ENCODE data around the gene RERE.
A peak's percentile ranks its signal among the peaks of the same experiment; 100 is the strongest.
"Not testable (repeated sequence)": the region's sequence is repeated elsewhere in the genome, so short reads cannot be mapped to it uniquely, and the experiment has no call there.

The RERE gene

DNA sequence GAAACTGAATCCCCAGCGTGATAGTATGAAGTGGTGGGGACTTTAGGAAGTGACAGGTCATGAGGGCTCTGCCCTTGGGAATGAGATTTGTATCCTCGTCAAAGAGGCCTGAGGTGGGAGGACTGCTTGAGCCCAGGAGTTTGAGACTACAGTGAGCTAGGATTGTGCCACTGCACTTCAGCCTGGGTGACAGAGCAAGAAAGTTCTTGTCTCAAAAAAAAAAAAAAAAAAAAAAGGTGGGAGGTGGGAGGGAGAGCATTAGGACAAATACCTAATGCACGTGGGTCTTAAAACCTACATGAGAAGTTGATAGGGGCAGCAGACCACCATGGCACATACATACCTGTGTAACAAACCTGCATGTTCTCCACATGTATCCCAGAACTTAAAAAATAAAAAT lies 24.0 kb upstream of the RERE start:
- DNase-seq = no peak

DNA sequence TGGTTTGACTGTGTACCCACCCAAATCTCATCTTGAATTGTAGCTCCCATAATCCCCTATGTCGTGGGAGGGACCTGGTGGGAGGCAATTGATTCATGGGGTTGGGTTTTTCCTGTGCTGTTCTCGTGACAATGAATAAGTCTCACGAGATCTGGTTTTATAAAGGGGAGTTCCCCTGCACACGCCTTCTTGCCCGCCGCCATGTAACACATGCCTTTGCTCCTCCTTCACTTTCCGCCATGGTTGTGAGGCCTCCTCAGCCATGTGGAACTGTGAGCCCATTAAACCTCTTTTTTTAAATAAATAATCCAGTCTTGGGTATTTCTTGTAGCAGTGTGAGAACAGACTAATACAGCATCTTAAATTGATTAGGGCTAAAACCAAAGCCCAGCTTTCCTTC lies 22.6 kb upstream of the RERE start:
- DNase-seq = no peak

DNA sequence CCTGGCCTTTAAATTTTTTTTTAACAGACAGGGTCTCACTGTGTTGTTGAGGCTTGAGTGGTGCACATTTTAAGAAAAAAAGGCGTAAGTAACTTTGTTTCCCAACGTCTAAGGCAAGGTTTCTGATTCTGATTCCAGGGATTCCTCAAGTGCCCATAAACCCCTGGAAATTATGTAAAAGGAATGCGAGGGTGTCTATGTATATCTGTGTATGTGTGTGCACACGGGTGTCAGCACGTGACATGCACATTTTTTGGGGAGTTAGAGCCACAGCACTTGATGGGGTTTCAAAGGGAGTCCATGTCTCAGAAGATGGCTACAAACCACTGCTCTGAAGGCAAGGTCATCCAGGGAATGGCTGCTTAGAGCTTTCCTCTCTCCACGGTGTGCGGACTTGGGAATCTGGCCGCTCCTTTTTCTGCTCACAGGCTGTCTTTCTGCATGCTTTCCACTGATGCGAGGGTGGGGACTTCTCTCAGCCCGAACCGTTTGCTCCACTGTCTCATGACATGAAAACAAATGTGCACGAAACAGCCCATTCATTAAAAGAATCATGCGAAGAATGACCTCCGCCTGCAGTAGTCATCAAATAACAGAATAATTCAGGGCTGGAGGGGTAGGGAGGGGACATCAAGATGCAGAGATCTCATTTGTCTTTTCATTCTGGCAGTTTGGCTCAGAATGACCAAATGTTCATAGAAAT lies 18.7 kb upstream of the RERE start:
- DNase-seq = no peak

DNA sequence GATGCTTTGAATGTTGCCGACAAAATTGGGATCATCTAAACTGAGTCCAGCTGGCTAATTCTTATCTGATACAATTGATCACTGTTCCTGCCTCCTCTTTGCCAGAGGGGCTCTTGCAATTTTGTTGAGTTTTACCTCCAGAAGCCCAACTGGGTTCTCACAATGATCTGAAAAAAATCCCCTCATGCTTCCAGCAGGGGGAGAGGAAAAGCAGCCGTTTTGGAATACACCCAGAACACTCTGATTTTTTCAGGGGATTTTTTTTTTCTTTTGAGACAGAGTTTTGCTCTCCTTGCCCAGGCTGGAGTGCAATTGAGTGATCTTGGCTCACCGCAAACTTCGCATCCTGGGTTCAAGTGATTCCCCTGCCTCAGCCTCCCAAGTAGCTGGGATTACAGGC lies 13.9 kb upstream of the RERE start:
- DNase-seq = no peak

DNA sequence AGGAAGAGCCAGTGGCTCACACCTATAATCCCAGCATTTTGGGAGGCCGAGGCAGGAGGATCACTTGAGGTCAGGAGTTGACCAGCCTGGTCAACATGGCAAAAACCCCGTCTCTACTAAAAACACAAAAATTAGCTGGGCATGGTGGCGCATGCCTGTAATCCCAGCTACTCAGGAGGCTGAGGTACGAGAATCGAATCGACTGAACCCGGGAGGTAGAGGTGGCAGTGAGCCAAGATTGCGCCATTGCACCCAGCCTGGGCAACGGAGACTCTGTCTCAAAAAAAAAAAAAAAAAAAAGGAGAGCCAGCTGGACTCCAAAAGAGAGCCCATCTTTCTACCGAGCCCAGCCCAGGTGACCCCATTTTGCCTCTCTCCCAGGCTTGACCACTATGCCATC lies 13.3 kb upstream of the RERE start:
- DNase-seq = not testable (repeated sequence)

DNA sequence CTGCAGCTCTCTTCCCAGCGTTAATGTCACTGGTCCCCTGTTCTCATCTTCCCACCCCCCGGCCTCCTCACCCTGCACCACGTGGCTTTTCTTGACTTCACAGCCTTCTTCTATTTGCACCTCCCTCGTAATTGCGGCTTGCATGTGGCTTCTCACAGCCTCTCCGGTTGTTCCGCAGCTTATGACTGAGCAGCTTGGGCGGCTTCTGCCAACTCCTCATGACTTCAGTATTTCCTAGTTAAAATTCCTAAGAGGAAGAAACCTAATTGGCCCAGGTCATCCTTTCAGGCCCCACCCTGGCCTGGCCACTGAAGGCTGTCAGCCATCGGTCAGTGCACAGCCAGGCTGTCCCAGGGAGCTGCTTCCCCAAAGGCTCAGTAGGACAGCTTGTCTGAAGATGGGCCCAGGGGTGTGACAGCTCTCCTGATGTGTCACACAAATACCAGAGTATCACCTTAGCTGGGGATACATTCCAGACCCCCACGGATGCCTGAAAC lies 8.6 kb upstream of the RERE start:
- DNase-seq = no peak

DNA sequence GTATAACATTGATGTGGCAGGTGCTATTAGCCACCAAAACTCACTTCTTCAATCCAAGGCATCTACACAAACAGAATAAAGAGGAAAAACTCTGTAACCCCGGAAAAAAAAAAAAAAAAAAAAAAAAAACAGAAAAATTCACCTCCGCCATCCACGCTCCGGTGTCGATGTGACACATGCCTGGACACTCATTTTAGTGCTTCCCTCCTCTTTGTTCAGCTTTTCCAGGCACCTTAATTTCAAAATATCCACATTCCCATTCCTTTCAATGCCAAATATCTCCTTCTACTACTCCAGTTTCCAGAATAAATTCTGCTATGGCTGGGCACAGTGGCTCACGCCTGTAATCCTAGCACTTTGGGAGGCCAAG lies 5.8 kb upstream of the RERE start:
- no peak for DNase-seq

- DNase-seq = no peak
These were observed 5.2 kb upstream of the RERE start for GRCh38 chr1:8822373-8823294.

DNA sequence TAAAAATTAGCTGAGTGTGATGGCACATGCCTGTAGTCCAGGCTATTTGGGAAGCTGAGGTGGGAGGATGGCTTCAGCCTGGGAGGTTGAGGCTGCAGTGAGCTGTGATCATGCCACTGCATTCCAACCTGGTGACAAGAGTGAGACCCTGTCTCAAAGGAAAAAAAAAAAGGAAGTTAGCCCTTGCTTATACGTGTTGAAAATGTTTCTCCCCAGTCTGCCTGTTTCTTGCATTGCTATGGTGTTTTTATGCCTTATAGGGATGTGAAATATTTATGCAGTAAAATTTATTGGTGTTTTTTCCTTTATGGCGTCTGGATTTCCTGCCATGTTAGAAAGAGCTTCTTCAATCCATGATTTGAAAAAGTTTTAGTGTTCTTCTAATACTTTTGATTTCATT lies 3.6 kb upstream of the RERE start:
- DNase-seq = no peak

DNA sequence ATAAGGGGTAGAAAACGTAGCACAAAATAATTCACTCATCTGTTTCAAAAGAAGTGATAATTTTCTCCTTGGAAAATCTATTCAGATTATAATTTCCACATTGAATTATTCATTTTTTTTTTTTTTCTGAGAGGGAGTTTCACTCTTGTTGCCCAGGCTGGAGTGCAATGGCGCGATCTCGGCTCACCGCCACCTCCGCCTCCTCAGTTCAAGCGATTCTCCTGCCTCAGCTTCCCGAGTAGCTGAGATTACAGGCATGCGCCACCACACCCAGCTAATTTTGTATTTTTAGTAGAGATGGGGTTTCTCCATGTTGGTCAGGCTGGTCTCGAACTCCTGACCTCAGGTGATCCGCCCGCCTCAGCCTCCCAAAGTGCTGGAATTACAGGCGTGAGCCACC lies 1.3 kb upstream of the RERE start:
- DNase-seq = not testable (repeated sequence)

- no peak for DNase-seq
These were observed 910 bp upstream of the RERE start for GRCh38 chr1:8818325-8818775.

DNA sequence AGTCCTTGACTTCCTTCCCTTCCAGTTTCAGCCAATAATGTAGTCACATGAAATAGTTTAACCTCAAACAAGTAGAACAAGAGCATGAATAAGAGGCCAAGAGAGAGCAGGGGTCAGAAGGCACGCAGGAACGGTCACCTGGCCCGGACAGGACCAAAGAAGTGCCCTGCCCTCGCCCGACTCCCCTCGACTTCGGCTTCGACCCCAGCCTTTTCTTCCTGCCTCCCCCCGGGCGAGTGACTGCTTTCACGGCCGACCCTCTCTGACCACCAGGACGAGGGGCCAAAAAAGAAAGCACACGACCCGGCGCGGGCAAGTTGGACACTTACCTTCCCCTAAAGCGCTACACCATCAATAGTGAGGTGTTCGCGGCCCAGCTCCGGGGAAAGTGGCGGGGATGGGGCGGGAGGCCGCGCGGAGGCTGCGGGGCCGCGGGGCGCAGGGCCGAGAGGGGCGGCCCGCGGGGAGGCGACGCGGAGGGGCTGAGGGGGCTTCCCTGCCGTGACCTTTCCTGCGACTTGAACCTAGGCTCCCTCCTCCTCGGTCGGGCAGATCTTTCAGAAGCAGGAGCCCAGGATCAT lies 519 bp downstream of the RERE start:
- peak; percentile 5 for DNase-seq

GRCh38 chr1:8816264-8816663 lies 1.2 kb downstream of the RERE start:
- no peak for DNase-seq

- no peak for DNase-seq
These were observed 1.8 kb downstream of the RERE start for GRCh38 chr1:8815582-8816151.

GRCh38 chr1:8814865-8815264 lies 2.6 kb downstream of the RERE start:
- no peak for DNase-seq

GRCh38 chr1:8813991-8814390 lies 3.4 kb downstream of the RERE start:
- DNase-seq = no peak

- no peak for DNase-seq
These were observed 4.2 kb downstream of the RERE start for GRCh38 chr1:8813016-8813763.

DNA sequence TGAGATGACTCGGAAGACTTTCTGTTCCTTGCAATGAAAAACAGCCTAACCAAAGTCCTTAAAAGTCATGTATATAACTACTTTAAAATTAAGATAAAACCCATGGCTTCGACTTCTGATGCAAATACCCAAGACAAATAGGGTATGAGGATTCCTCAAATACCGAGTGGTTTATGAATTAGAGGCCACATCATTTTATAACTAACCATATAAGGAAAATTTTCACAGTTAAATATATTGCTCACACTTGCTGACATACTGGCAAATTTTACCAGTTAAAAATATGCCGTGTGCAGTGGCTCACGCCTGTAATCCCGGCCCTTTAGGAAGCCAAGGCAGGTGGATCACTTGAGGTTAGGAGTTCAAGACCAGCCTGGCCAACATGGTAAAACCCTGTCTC lies 5.4 kb downstream of the RERE start:
- no peak for DNase-seq

- DNase-seq = no peak
These were observed 6.5 kb downstream of the RERE start for GRCh38 chr1:8810987-8811386.

DNA sequence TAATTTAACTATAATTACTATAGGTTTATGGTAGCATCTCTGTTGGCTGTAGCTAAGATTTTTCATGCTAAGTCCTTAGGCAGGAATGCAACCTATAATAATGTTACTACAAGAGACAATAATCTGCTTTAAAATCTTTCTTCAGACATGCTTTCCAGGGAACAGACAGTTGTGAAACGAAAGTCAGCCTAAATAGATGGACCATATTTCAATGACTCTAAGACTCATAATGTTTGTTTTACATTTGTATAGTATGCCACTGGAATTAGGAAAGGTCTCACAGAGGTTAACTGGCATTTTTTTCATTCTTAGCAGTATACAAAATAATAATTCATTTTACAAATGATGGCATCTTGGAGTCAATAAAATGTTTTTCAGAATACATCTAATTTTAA lies 8.1 kb downstream of the RERE start:
- DNase-seq = no peak

- DNase-seq = no peak
These were observed 10.4 kb downstream of the RERE start for GRCh38 chr1:8807004-8807403.

DNA sequence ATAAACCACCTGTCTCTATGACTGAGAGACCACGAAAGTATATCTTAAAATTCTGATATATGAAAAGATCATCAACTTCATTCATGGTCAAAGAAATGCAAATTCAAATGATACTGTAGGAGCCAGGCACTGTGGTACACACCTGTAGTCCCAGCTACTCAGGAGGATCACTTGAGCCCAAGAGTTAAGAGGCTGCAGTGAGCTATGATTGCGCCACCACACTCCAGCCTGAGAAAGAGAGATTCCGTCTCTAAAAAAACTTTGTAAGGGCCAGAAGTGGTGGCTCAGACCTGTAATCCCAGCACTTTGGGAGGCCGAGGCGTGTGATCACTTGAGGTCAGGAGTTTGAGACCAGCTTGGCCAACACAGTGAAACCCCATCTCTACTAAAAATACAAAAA lies 17.0 kb downstream of the RERE start:
- no peak for DNase-seq

GRCh38 chr1:8797216-8797615 lies 20.2 kb downstream of the RERE start:
- no peak for DNase-seq

Measured in stimulated activated CD4-positive, alpha-beta T cell treated with anti-CD3 and anti-CD28 coated beads, Interleukin-1b, Interleukin-23, amount 100 ng/mL, for 48 hours (primary cell).